ENCODE measurements around the gene MAST3. TPM values are rescaled to one million over a fixed set of nuclear protein-coding genes. Genes with fewer than 3 reads are reported as not detected.

Gene MAST3
- total and polyA plus RNA-seq, 2 of the 8 experiments (the other 6 are each of a cell fraction or from before 2014, with no cell fraction given) = 3.4 to 9.0 TPM

DNA sequence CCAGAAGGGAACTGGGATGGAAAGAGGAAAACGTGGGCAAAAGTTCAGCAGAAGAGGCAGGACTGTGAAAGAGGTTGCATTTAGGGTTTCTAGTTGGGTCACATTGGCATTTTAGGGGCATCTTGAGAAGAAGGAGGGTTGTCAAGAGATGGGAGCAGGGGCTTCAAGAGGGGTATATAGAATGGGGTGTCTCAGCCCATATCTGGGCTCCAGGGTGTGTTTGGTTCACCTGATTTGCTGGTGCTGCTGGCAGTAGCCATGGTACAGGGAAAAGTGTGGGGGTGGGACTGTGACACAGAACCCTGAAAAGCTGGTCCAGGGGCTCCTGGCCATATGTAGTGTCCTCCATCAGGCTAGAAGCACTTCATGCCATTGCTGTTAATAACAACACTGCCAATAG is 22.5 kb downstream of the MAST3 start (continued):
- TF ChIP-seq, protein P1, sequence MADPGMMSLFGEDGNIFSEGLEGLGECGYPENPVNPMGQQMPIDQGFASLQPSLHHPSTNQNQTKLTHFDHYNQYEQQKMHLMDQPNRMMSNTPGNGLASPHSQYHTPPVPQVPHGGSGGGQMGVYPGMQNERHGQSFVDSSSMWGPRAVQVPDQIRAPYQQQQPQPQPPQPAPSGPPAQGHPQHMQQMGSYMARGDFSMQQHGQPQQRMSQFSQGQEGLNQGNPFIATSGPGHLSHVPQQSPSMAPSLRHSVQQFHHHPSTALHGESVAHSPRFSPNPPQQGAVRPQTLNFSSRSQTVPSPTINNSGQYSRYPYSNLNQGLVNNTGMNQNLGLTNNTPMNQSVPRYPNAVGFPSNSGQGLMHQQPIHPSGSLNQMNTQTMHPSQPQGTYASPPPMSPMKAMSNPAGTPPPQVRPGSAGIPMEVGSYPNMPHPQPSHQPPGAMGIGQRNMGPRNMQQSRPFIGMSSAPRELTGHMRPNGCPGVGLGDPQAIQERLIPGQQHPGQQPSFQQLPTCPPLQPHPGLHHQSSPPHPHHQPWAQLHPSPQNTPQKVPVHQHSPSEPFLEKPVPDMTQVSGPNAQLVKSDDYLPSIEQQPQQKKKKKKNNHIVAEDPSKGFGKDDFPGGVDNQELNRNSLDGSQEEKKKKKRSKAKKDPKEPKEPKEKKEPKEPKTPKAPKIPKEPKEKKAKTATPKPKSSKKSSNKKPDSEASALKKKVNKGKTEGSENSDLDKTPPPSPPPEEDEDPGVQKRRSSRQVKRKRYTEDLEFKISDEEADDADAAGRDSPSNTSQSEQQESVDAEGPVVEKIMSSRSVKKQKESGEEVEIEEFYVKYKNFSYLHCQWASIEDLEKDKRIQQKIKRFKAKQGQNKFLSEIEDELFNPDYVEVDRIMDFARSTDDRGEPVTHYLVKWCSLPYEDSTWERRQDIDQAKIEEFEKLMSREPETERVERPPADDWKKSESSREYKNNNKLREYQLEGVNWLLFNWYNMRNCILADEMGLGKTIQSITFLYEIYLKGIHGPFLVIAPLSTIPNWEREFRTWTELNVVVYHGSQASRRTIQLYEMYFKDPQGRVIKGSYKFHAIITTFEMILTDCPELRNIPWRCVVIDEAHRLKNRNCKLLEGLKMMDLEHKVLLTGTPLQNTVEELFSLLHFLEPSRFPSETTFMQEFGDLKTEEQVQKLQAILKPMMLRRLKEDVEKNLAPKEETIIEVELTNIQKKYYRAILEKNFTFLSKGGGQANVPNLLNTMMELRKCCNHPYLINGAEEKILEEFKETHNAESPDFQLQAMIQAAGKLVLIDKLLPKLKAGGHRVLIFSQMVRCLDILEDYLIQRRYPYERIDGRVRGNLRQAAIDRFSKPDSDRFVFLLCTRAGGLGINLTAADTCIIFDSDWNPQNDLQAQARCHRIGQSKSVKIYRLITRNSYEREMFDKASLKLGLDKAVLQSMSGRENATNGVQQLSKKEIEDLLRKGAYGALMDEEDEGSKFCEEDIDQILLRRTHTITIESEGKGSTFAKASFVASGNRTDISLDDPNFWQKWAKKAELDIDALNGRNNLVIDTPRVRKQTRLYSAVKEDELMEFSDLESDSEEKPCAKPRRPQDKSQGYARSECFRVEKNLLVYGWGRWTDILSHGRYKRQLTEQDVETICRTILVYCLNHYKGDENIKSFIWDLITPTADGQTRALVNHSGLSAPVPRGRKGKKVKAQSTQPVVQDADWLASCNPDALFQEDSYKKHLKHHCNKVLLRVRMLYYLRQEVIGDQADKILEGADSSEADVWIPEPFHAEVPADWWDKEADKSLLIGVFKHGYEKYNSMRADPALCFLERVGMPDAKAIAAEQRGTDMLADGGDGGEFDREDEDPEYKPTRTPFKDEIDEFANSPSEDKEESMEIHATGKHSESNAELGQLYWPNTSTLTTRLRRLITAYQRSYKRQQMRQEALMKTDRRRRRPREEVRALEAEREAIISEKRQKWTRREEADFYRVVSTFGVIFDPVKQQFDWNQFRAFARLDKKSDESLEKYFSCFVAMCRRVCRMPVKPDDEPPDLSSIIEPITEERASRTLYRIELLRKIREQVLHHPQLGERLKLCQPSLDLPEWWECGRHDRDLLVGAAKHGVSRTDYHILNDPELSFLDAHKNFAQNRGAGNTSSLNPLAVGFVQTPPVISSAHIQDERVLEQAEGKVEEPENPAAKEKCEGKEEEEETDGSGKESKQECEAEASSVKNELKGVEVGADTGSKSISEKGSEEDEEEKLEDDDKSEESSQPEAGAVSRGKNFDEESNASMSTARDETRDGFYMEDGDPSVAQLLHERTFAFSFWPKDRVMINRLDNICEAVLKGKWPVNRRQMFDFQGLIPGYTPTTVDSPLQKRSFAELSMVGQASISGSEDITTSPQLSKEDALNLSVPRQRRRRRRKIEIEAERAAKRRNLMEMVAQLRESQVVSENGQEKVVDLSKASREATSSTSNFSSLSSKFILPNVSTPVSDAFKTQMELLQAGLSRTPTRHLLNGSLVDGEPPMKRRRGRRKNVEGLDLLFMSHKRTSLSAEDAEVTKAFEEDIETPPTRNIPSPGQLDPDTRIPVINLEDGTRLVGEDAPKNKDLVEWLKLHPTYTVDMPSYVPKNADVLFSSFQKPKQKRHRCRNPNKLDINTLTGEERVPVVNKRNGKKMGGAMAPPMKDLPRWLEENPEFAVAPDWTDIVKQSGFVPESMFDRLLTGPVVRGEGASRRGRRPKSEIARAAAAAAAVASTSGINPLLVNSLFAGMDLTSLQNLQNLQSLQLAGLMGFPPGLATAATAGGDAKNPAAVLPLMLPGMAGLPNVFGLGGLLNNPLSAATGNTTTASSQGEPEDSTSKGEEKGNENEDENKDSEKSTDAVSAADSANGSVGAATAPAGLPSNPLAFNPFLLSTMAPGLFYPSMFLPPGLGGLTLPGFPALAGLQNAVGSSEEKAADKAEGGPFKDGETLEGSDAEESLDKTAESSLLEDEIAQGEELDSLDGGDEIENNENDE (IDR thresholded peaks at IDR 0.05; ENCODE audit: insufficient replicate concordance, low read length) = no peak
- TF ChIP-seq ASH2L (IDR thresholded peaks at IDR 0.05; ENCODE audit: low read length) = no peak
- TF ChIP-seq GTF2F1 (IDR thresholded peaks at IDR 0.05; ENCODE audit: borderline replicate concordance, low read depth, low read length) = no peak
- no peak for TF ChIP-seq RAD21 (IDR thresholded peaks at IDR 0.05 in 1 of 2, conservative IDR thresholded peaks at IDR 0.05 in 1 of 2; ENCODE audit: low read depth in 2 of 2, low read length in 2 of 2)

All from H1 (cell line).